Stimulated activated CD4-positive, alpha-beta T cell treated with anti-CD3 and anti-CD28 coated beads, Interleukin-1b, Interleukin-23, amount 100 ng/mL, for 48 hours (primary cell): ENCODE data around the gene ZC3H15.
"Not testable (repeated sequence)": the region's sequence is repeated elsewhere in the genome, so short reads cannot be mapped to it uniquely, and the experiment has no call there.

Source experiments
- DNase-seq: peaks from one replicate; pipeline ENCODE4 v3.0.0-alpha.2; 2020

Gene ZC3H15

GRCh38 chr2:186497928-186498327 lies 11.9 kb downstream of the ZC3H15 start:
- no peak for DNase-seq

GRCh38 chr2:186498834-186499233 lies 12.8 kb downstream of the ZC3H15 start:
- no peak for DNase-seq

- DNase-seq = no peak
Observed at GRCh38 chr2:186503827-186504606, 18.0 kb downstream of the ZC3H15 start.

GRCh38 chr2:186508263-186508662 lies 22.2 kb downstream of the ZC3H15 start:
- DNase-seq = no peak

GRCh38 chr2:186515376-186515775 lies 29.3 kb downstream of the ZC3H15 start:
- no peak for DNase-seq

- no peak for DNase-seq
Observed at GRCh38 chr2:186516396-186516795, 30.3 kb downstream of the ZC3H15 start.

- no peak for DNase-seq
Observed at GRCh38 chr2:186517090-186517489, 31.0 kb downstream of the ZC3H15 start.

GRCh38 chr2:186518291-186518690 lies 32.2 kb downstream of the ZC3H15 start:
- DNase-seq = no peak

GRCh38 chr2:186518945-186519344 lies 32.9 kb downstream of the ZC3H15 start:
- DNase-seq = no peak

- DNase-seq = not testable (repeated sequence)
Observed at GRCh38 chr2:186521570-186522153, 35.6 kb downstream of the ZC3H15 start.

GRCh38 chr2:186522450-186522849 lies 36.4 kb downstream of the ZC3H15 start:
- no peak for DNase-seq

- no peak for DNase-seq
Observed at GRCh38 chr2:186523791-186524190, 37.7 kb downstream of the ZC3H15 start.

GRCh38 chr2:186526281-186526680 lies 40.2 kb downstream of the ZC3H15 start:
- DNase-seq = no peak

- no peak for DNase-seq
Observed at GRCh38 chr2:186530314-186530713, 44.3 kb downstream of the ZC3H15 start.

GRCh38 chr2:186531257-186531775 lies 45.3 kb downstream of the ZC3H15 start:
- no peak for DNase-seq

- DNase-seq = no peak
Observed at GRCh38 chr2:186532891-186533290, 46.8 kb downstream of the ZC3H15 start.

- DNase-seq = no peak
Observed at GRCh38 chr2:186533717-186534116, 47.7 kb downstream of the ZC3H15 start.

GRCh38 chr2:186534406-186534805 lies 48.3 kb downstream of the ZC3H15 start:
- DNase-seq = no peak

GRCh38 chr2:186535861-186536260 lies 49.8 kb downstream of the ZC3H15 start:
- no peak for DNase-seq

- no peak for DNase-seq
Observed at GRCh38 chr2:186537019-186537418, 51.0 kb downstream of the ZC3H15 start.

- DNase-seq = no peak
Observed at GRCh38 chr2:186540941-186541340, 54.9 kb downstream of the ZC3H15 start.

GRCh38 chr2:186542002-186542401 lies 55.9 kb downstream of the ZC3H15 start:
- no peak for DNase-seq

- DNase-seq = no peak
Observed at GRCh38 chr2:186543561-186544131, 57.6 kb downstream of the ZC3H15 start.

GRCh38 chr2:186544255-186544675 lies 58.2 kb downstream of the ZC3H15 start:
- no peak for DNase-seq
